Measurements from ENCODE around the gene SHISA9.

Gene SHISA9

GRCh38 chr16:13269359-13269758 lies 368.0 kb downstream of the SHISA9 start:
- no peak for TF ChIP-seq TAF1 (IDR thresholded peaks at IDR 0.05; ENCODE audit: borderline replicate concordance, insufficient read depth, low read length)
- no peak for TF ChIP-seq SIN3A (IDR thresholded peaks at IDR 0.05; ENCODE audit: borderline replicate concordance, insufficient read depth, low read length)
- no peak for TF ChIP-seq POLR2AphosphoS5 (IDR thresholded peaks at IDR 0.05; ENCODE audit: low read depth, low read length)
- no peak for TF ChIP-seq REST (IDR thresholded peaks at IDR 0.05; ENCODE audit: insufficient read depth in 1 of 2, low read depth in 2 of 2, low read length in 2 of 2)
- TF ChIP-seq FOXP2 (optimal IDR thresholded peaks at IDR 0.05; ENCODE audit: borderline replicate concordance, extremely low read depth, extremely low read length, insufficient read depth) = no peak

DNA sequence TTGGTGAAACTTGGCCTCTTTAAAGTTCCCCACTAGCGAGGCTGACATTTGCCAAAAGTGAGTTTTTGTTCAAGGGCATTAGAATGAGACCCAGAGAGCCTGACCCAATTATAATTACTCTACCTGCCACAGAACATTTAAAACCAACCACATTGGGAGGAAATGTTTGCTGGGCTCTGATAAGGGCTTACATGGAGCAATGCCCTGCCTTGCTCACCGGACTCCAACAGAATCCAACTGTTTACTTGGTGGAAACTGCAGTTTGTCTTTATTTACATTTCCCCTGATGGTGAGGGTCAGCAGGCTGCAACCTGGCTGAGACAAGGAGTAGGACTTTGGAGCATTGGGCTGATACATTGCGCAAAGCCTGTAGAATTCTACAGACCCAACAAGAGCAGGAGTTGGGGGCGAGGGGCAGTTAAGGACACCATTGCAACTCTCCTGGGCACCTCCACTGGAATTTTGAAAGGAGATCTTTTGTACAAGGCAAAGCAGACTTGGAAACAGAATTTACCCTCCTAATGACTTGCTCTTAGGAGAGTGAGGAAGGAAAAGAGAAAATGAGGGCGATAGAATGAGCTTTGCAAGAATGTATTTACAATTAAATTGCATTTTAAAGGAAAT lies 368.6 kb downstream of the SHISA9 start:
- TF ChIP-seq POLR2AphosphoS5 (IDR thresholded peaks at IDR 0.05; ENCODE audit: low read depth, low read length) (no peak), TAF1 (IDR thresholded peaks at IDR 0.05; ENCODE audit: borderline replicate concordance, insufficient read depth, low read length) (no peak), REST (IDR thresholded peaks at IDR 0.05; ENCODE audit: insufficient read depth in 1 of 2, low read depth in 2 of 2, low read length in 2 of 2) (no peak)

DNA sequence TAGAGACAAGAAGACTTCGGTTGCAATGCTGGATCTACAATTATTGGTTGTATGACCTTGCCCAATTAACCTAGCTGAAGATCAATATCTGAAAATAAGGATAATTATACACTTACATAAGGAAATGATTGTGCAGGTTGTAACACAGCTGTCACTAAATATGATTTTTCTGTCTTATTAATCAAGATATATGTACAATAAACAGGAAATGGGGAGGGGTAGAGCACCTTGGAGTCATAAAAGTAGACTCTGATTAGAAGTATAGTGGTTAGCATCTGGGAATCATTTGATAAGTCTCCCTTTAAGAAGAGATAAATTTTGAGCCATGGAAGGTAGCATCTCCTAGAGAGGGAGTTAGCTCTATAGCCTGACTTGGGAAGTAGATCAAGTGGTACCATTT lies 369.2 kb downstream of the SHISA9 start:
- no peak for TF ChIP-seq FOXP2 (optimal IDR thresholded peaks at IDR 0.05; ENCODE audit: borderline replicate concordance, extremely low read depth, extremely low read length, insufficient read depth)
- no peak for TF ChIP-seq TAF1 (IDR thresholded peaks at IDR 0.05; ENCODE audit: borderline replicate concordance, insufficient read depth, low read length)
- TF ChIP-seq SIN3A (IDR thresholded peaks at IDR 0.05; ENCODE audit: borderline replicate concordance, insufficient read depth, low read length) = no peak
- no peak for TF ChIP-seq REST (IDR thresholded peaks at IDR 0.05; ENCODE audit: insufficient read depth in 1 of 2, low read depth in 2 of 2, low read length in 2 of 2)
- TF ChIP-seq POLR2AphosphoS5 (IDR thresholded peaks at IDR 0.05; ENCODE audit: low read depth, low read length) = no peak

- TF ChIP-seq SIN3A (IDR thresholded peaks at IDR 0.05; ENCODE audit: borderline replicate concordance, insufficient read depth, low read length) = no peak
- no peak for TF ChIP-seq REST (IDR thresholded peaks at IDR 0.05; ENCODE audit: insufficient read depth in 1 of 2, low read depth in 2 of 2, low read length in 2 of 2)
- TF ChIP-seq FOXP2 (optimal IDR thresholded peaks at IDR 0.05; ENCODE audit: borderline replicate concordance, extremely low read depth, extremely low read length, insufficient read depth) = no peak
- no peak for TF ChIP-seq POLR2AphosphoS5 (IDR thresholded peaks at IDR 0.05; ENCODE audit: low read depth, low read length)
- no peak for TF ChIP-seq TAF1 (IDR thresholded peaks at IDR 0.05; ENCODE audit: borderline replicate concordance, insufficient read depth, low read length)
Measured at GRCh38 chr16:13289515-13289914, 388.1 kb downstream of the SHISA9 start.
